Measurements from ENCODE around the gene DNAAF8. TPM values are rescaled to one million over a fixed set of nuclear protein-coding genes. Genes with fewer than 3 reads are reported as not detected.
"Not testable (repeated sequence)": the region's sequence is repeated elsewhere in the genome, so short reads cannot be mapped to it uniquely, and the experiment has no call there.

Gene DNAAF8
- total and polyA plus RNA-seq, 7 donors, result 0.42 to 2.1 (median 1.2) TPM; not detected in 1

GRCh38 chr16:4780235-4780634, 45.9 kb downstream of the DNAAF8 start:
- no peak for ATAC-seq
- Histone ChIP-seq H3K27me3 (ENCODE audit: insufficient read depth in 3 of 3, low read length in 2 of 3) (no peaks in the 10 kb centered on the region), H3K4me1 (no peaks in the 10 kb centered on the region), H3K4me3 (no peak overlapping the region), H3K36me3 (ENCODE audit: insufficient read depth in 1 of 2, low read depth in 1 of 2) (no peaks in the 10 kb centered on the region), H3K27ac (no peak overlapping the region), H3K9me3 (no peaks in the 10 kb centered on the region)
- TF ChIP-seq CTCF (IDR thresholded peaks at IDR 0.05), result no peak
- 74 to 80% (median 77%) methylated on average over 4 of the region's 4 CpGs for WGBS, 3 donors
- intact Hi-C loops (cut with DNase I), result no loop called here
- DNase-seq, result no peak

GRCh38 chr16:4783251-4783950, 49.1 kb downstream of the DNAAF8 start:
- ATAC-seq, result no peak
- no peaks in the 10 kb centered on the region for H3K4me1 ChIP-seq
- H3K27ac ChIP-seq, result no peak overlapping the region
- no peaks in the 10 kb centered on the region for H3K27me3 ChIP-seq (ENCODE audit: insufficient read depth in 3 of 3, low read length in 2 of 3)
- H3K4me3 ChIP-seq, result no peak overlapping the region
- DNase-seq, result no peak
- intact Hi-C loops (cut with DNase I), result no loop called here
- 86 to 89% (median 86%) methylated on average over 23 to 25 of the region's 25 CpGs for WGBS, 3 donors
- H3K9me3 ChIP-seq, result no peaks in the 10 kb centered on the region
- H3K36me3 ChIP-seq (ENCODE audit: insufficient read depth in 1 of 2, low read depth in 1 of 2), result no peaks in the 10 kb centered on the region
- TF ChIP-seq CTCF (IDR thresholded peaks at IDR 0.05), result no peak

GRCh38 chr16:4783951-4784336, 49.6 kb downstream of the DNAAF8 start:
- 61 to 68% (median 67%) methylated on average over 16 of the region's 16 CpGs for WGBS, 3 donors
- no peaks in the 10 kb centered on the region for H3K9me3 ChIP-seq
- intact Hi-C loops (cut with DNase I), result no loop called here
- no peak overlapping the region for H3K4me3 ChIP-seq
- H3K4me1 ChIP-seq, result no peaks in the 10 kb centered on the region
- no peaks in the 10 kb centered on the region for H3K27me3 ChIP-seq (ENCODE audit: insufficient read depth in 3 of 3, low read length in 2 of 3)
- no peak for DNase-seq
- ATAC-seq, result no peak
- no peak overlapping the region for H3K27ac ChIP-seq
- no peak for TF ChIP-seq CTCF (IDR thresholded peaks at IDR 0.05)
- H3K36me3 ChIP-seq (ENCODE audit: insufficient read depth in 1 of 2, low read depth in 1 of 2), result no peaks in the 10 kb centered on the region

GRCh38 chr16:4784444-4784987, 50.2 kb downstream of the DNAAF8 start:
- intact Hi-C loops (cut with DNase I); H3K9me3 ChIP-seq; H3K27me3 ChIP-seq (ENCODE audit: insufficient read depth in 3 of 3, low read length in 2 of 3); ATAC-seq; H3K36me3 ChIP-seq (ENCODE audit: insufficient read depth in 1 of 2, low read depth in 1 of 2); DNase-seq; H3K4me1 ChIP-seq; H3K27ac ChIP-seq; H3K4me3 ChIP-seq: not testable (repeated sequence)
- 72 to 80% (median 73%) methylated on average over 14 of the region's 14 CpGs for WGBS, 3 donors

GRCh38 chr16:4785758-4786433, 51.6 kb downstream of the DNAAF8 start:
- intact Hi-C loops (cut with DNase I), result no loop called here
- WGBS, 3 donors, result 89 to 90% (median 89%) methylated on average over 21 to 23 of the region's 23 CpGs
- no peak for TF ChIP-seq CTCF (IDR thresholded peaks at IDR 0.05)
- Histone ChIP-seq H3K4me3 (no peak overlapping the region), H3K36me3 (ENCODE audit: insufficient read depth in 1 of 2, low read depth in 1 of 2) (no peaks in the 10 kb centered on the region), H3K27ac (no peak overlapping the region), H3K9me3 (no peaks in the 10 kb centered on the region), H3K27me3 (ENCODE audit: insufficient read depth in 3 of 3, low read length in 2 of 3) (no peaks in the 10 kb centered on the region), H3K4me1 (no peaks in the 10 kb centered on the region)
- DNase-seq, result no peak
- no peak for ATAC-seq

Data from psoas muscle (tissue), 8 donors.